Karpas-422 (cell line): ENCODE results near the gene RBMX2. TPM values are rescaled to one million over a fixed set of nuclear protein-coding genes. Genes with fewer than 3 reads are reported as not detected.

Experiments
- total RNA-seq: library from RNA; depleted of rRNA; stranded (reverse); fragments of >200 nt; shearing (Covaris generic); gene quantifications from 2 replicates; pipeline ENCODE4 v1.2.3, GENCODE V29; 2014; ENCODE audit warnings: low replicate concordance; rRNA removed

The RBMX2 gene
- total RNA-seq, 1 experiment from 2014 or later = 16.0 TPM

Other genes with a start within 250 kb of the RBMX2 start
- 25.8 and 37.4 TPM in 2 replicates for gene AIFM1, start 236.1 kb upstream of the RBMX2 start, total RNA-seq
- gene RAB33A, start 230.0 kb upstream of the RBMX2 start, total RNA-seq = 10.3 and 25.8 TPM in 2 replicates
- 8.4 and 29.6 TPM in 2 replicates for gene ZNF280C, start 133.1 kb upstream of the RBMX2 start, total RNA-seq
- 18.3 and 20.8 TPM in 2 replicates for gene SLC25A14, start 62.1 kb upstream of the RBMX2 start, total RNA-seq
- gene GPR119, start 16.3 kb upstream of the RBMX2 start, total RNA-seq = not detected in 2 replicates